ENCODE measurements around the gene IL10RA. TPM values are rescaled to one million over a fixed set of nuclear protein-coding genes. Genes with fewer than 3 reads are reported as not detected.

Gene IL10RA
- total and polyA plus RNA-seq, 9 of the 15 experiments (the other 6 are each of a cell fraction or from before 2014, with no cell fraction given) = 0.17 to 17.3 (median 2.9) TPM

GRCh38 chr11:118005224-118006152, 19.3 kb downstream of the IL10RA start (continued):
- TF ChIP-seq POLR2AphosphoS2 (IDR thresholded peaks at IDR 0.05; ENCODE audit: low read length) = no peak
- no peak for TF ChIP-seq ETV5 (CRISPR knock-in tag; IDR thresholded peaks at IDR 0.05; ENCODE audit: low read depth)
- TF ChIP-seq C11orf30 (IDR thresholded peaks at IDR 0.05; ENCODE audit: low read depth) = peak; percentile 62; the same call in 1 of the 2 replicates
- peak; percentile 88 for TF ChIP-seq DPF2 (IDR thresholded peaks at IDR 0.05)

- H3K9me3 ChIP-seq (replicated peaks; ENCODE audit: control insufficient read depth, insufficient read depth, low read depth, low read length) = no peaks in the 10 kb centered on the region; the same call in 1 of the 2 replicates
- no peak for FAIRE-seq
- H3K9me1 ChIP-seq (ENCODE audit: control insufficient read depth, insufficient read depth, low read length) = no peaks in the 10 kb centered on the region
- H3K27ac ChIP-seq (ENCODE audit: extremely low read depth, low read depth, low read length) = no peak overlapping the region
- H3K36me3 ChIP-seq (ENCODE audit: control insufficient read depth, insufficient read depth, low read length) = no peaks in the 10 kb centered on the region; the same call in 2 of the 3 replicates
- no peak for ATAC-seq
- CTCF ChIA-PET (ENCODE audit: low intra/inter-chr PET ratio) = no interaction called here
- no peaks in the 10 kb centered on the region for H4K20me1 ChIP-seq (replicated peaks; ENCODE audit: control insufficient read depth, insufficient read depth, low read length)
- DNase-seq (ENCODE audit: extremely low read depth in 1 of 4, low spot score in 3 of 4) = no peak
- H3K9ac ChIP-seq (ENCODE audit: insufficient read depth in 1 of 2, low read depth in 2 of 2, low read length in 2 of 2) = no peak overlapping the region
- H3K27me3 ChIP-seq (ENCODE audit: control insufficient read depth in 2 of 2, insufficient read depth in 2 of 2, low read length in 2 of 2) = no peaks in the 10 kb centered on the region
- no peak overlapping the region for H2AFZ ChIP-seq (ENCODE audit: low read depth, low read length)
- 100% methylated on average over 4 of the region's 4 CpGs for WGBS (ENCODE audit: insufficient coverage, low coverage, missing lambda C conversion rate)
- no peak overlapping the region for H3K4me2 ChIP-seq (ENCODE audit: insufficient read depth, low read length)
- intact Hi-C loops (cut with micrococcal nuclease) (no loop called here), in situ Hi-C loops (cut with MboI) (no loop called here)
- no peak overlapping the region for H3K4me3 ChIP-seq
- no TSS peak for BruUV-seq (replicated peaks)
- POLR2A ChIA-PET = interaction anchor here (0.9 kb wide), 1 partner anchor 17 kb away, joined by 3 read pairs; no protein-coding TSS in a partner anchor
- no peaks in the 10 kb centered on the region for H3K79me2 ChIP-seq (ENCODE audit: control insufficient read depth, insufficient read depth, low read length)
- H3K4me1 ChIP-seq (replicated peaks in 1 of 2; ENCODE audit: control insufficient read depth in 2 of 2, insufficient read depth in 2 of 2, low read length in 2 of 2) = peaks cover 67 to 90% of the 10 kb centered on the region in 2 experiments
- TF ChIP-seq EP400 (IDR thresholded peaks at IDR 0.05) (0 out of 2 replicates have a peak, but pooled peaks have one; percentile 7), ELK3 (CRISPR knock-in tag; IDR thresholded peaks at IDR 0.05) (no peak), ZNF124 (CRISPR knock-in tag; IDR thresholded peaks at IDR 0.05) (no peak), TEAD4 (IDR thresholded peaks at IDR 0.05; ENCODE audit: low read length) (no peak), TEAD4 (CRISPR knock-in tag; IDR thresholded peaks at IDR 0.05; ENCODE audit: borderline replicate concordance) (no peak), SMARCA5 (IDR thresholded peaks at IDR 0.05) (peak; percentile 96), PHF20 (IDR thresholded peaks at IDR 0.05; ENCODE audit: partially characterized antibody) (peak; percentile 71), AFF1 (IDR thresholded peaks at IDR 0.05; ENCODE audit: low read depth in 1 of 2, partially characterized antibody in 2 of 2) (no peak), ZBTB8A (IDR thresholded peaks at IDR 0.05; ENCODE audit: partially characterized antibody) (no peak), PCBP2 (IDR thresholded peaks at IDR 0.05; ENCODE audit: low read depth, low read length, poor library complexity, severe bottlenecking) (no peak), MEF2A (IDR thresholded peaks at IDR 0.05; ENCODE audit: control insufficient read depth, low read depth, low read length) (no peak), ZNF174 (CRISPR knock-in tag; IDR thresholded peaks at IDR 0.05) (no peak), CHD2 (IDR thresholded peaks at IDR 0.05; ENCODE audit: low read depth, low read length) (no peak)
These were observed 19.9 kb downstream of the IL10RA start for GRCh38 chr11:118006153-118006534.
